Natural killer cell treated with Interleukin-12 subunit alpha and Interleukin-12 subunit beta and Interleukin-15 and Interleukin-18, amount 100 ng/mL, for 72 hours (primary cell): ENCODE measurements around the gene RPS26. TPM values are rescaled to one million over a fixed set of nuclear protein-coding genes. Genes with fewer than 3 reads are reported as not detected.

Source experiments
- ATAC-seq, 2 donors: fragments of 150-1000 bp; cut with Tn5 transposase in 1 of 2; sonication (Bioruptor Pico), chemical (Tn5 transposase) in 1 of 2; 2 replicates each; pipeline ENCODE4 v1.10.0; 2021
- DNase-seq: peaks from one replicate; pipeline ENCODE4 v3.0.0; 2022; ENCODE audit warnings: low spot score
- H3K27ac Mint-ChIP-seq, 2 donors: 1 replicate in 1 of 2; 2 replicates in 1 of 2; pipeline ENCODE4 v1.8.0; 2022; ENCODE audit warnings: mixed read lengths in 2 of 2, mild to moderate bottlenecking in 1 of 2, moderate library complexity in 1 of 2
- H3K27me3 Mint-ChIP-seq, 2 donors: 1 replicate in 1 of 2; 2 replicates in 1 of 2; pipeline ENCODE4 v1.8.0; 2022; ENCODE audit warnings: mixed read lengths in 2 of 2
- H3K36me3 Mint-ChIP-seq: one replicate; pipeline ENCODE4 v1.8.0; 2022; ENCODE audit warnings: mixed read lengths
- H3K4me1 Mint-ChIP-seq, 2 donors: 1 replicate in 1 of 2; 2 replicates in 1 of 2; pipeline ENCODE4 v1.8.0; 2022; ENCODE audit warnings: low read depth in 2 of 2, mixed read lengths in 2 of 2, mild to moderate bottlenecking in 1 of 2
- H3K4me3 Mint-ChIP-seq: one replicate; pipeline ENCODE4 v1.8.0; 2022; ENCODE audit warnings: mixed read lengths
- H3K9me3 Mint-ChIP-seq: 2 replicates; pipeline ENCODE4 v1.8.0; 2022; ENCODE audit warnings: mixed read lengths
- total RNA-seq, 2 donors: library from RNA; stranded (reverse); gene quantifications; one replicate each; pipeline ENCODE4 v1.2.3, GENCODE V29; 2022

The RPS26 gene
- total RNA-seq, 2 donors from 2014 or later = 24.6 to 48.3 TPM

- H3K27ac Mint-ChIP-seq = no peak overlapping the region
- ATAC-seq (no peak), DNase-seq (no peak)
- peak overlapping the region; percentile 77 for H3K4me3 Mint-ChIP-seq
- H3K4me1 Mint-ChIP-seq = peaks cover 0 to 6% of the 10 kb centered on the region in 2 donors
- no peaks in the 10 kb centered on the region for H3K36me3 Mint-ChIP-seq
- H3K9me3 Mint-ChIP-seq = no peaks in the 10 kb centered on the region
- peaks cover 6 to 7% of the 10 kb centered on the region in 2 donors for H3K27me3 Mint-ChIP-seq
These were observed 36.7 kb downstream of the RPS26 start for GRCh38 chr12:56078427-56078826.

GRCh38 chr12:56078931-56079722, 37.4 kb downstream of the RPS26 start:
- peak; percentile 75 to 78 for ATAC-seq
- H3K36me3 Mint-ChIP-seq = no peaks in the 10 kb centered on the region
- DNase-seq = peak; percentile 71
- H3K9me3 Mint-ChIP-seq = no peaks in the 10 kb centered on the region
- H3K27ac Mint-ChIP-seq = no peak overlapping the region
- H3K27me3 Mint-ChIP-seq = peaks cover 7 to 9% of the 10 kb centered on the region in 2 donors
- peaks cover 0 to 6% of the 10 kb centered on the region in 2 donors for H3K4me1 Mint-ChIP-seq
- H3K4me3 Mint-ChIP-seq = peak overlapping the region; percentile 77

GRCh38 chr12:56079723-56080555, 38.2 kb downstream of the RPS26 start, which contains the start of gene ERBB3:
Gene ERBB3 (plus strand): TSS chr12:56080165. CDS start chr12:56080301, 136 bp downstream.
- H3K27ac Mint-ChIP-seq = no peak within 1 kb of the TSS

GRCh38 chr12:56080556-56081138, 38.9 kb downstream of the RPS26 start:
- H3K27ac Mint-ChIP-seq = no peak overlapping the region
- H3K27me3 Mint-ChIP-seq = peaks cover 7 to 9% of the 10 kb centered on the region in 2 donors
- peaks cover 0 to 6% of the 10 kb centered on the region in 2 donors for H3K4me1 Mint-ChIP-seq
- ATAC-seq (no peak), DNase-seq (no peak)
- no peaks in the 10 kb centered on the region for H3K9me3 Mint-ChIP-seq
- peak overlapping the region; percentile 62 for H3K4me3 Mint-ChIP-seq
- no peaks in the 10 kb centered on the region for H3K36me3 Mint-ChIP-seq

More at GRCh38 chr12:56079723-56080555, 38.2 kb downstream of the RPS26 start, which contains the start of gene ERBB3:
- H3K4me1 Mint-ChIP-seq = peaks cover 0 to 6% of the 10 kb centered on the region in 2 donors
- peak; percentile 82 for DNase-seq
- H3K36me3 Mint-ChIP-seq = no peaks in the 10 kb centered on the region
- H3K4me3 Mint-ChIP-seq = peak within 1 kb of the TSS; percentile 77
- H3K27me3 Mint-ChIP-seq = peaks cover 7 to 9% of the 10 kb centered on the region in 2 donors
- no peaks in the 10 kb centered on the region for H3K9me3 Mint-ChIP-seq
- ATAC-seq = peak; percentile 90 to 93

- Mint-ChIP-seq H3K27me3 (peaks cover 7 to 9% of the 10 kb centered on the region in 2 donors), H3K4me1 (peaks cover 0 to 6% of the 10 kb centered on the region in 2 donors), H3K9me3 (no peaks in the 10 kb centered on the region), H3K27ac (no peak overlapping the region), H3K36me3 (no peaks in the 10 kb centered on the region), H3K4me3 (peak overlapping the region; percentile 62)
- DNase-seq (no peak), ATAC-seq (no peak)
These were observed 40.0 kb downstream of the RPS26 start for GRCh38 chr12:56081393-56082347.

- ATAC-seq (no peak), DNase-seq (no peak)
- Mint-ChIP-seq H3K27me3 (peaks cover 7 to 9% of the 10 kb centered on the region in 2 donors), H3K4me3 (no peak overlapping the region), H3K36me3 (no peaks in the 10 kb centered on the region), H3K4me1 (peaks cover 0 to 6% of the 10 kb centered on the region in 2 donors), H3K9me3 (no peaks in the 10 kb centered on the region), H3K27ac (no peak overlapping the region)
These were observed 40.7 kb downstream of the RPS26 start for GRCh38 chr12:56082382-56082781.

- H3K4me1 Mint-ChIP-seq = peaks cover 0 to 6% of the 10 kb centered on the region in 2 donors
- DNase-seq (no peak), ATAC-seq (no peak)
- peaks cover 7 to 9% of the 10 kb centered on the region in 2 donors for H3K27me3 Mint-ChIP-seq
- no peaks in the 10 kb centered on the region for H3K9me3 Mint-ChIP-seq
- H3K27ac Mint-ChIP-seq = no peak overlapping the region
- H3K36me3 Mint-ChIP-seq = no peaks in the 10 kb centered on the region
- no peak overlapping the region for H3K4me3 Mint-ChIP-seq
These were observed 41.2 kb downstream of the RPS26 start for GRCh38 chr12:56082967-56083366.

GRCh38 chr12:56084958-56085543, 43.3 kb downstream of the RPS26 start:
- peaks cover 0 to under 1% of the 10 kb centered on the region in 2 donors for H3K4me1 Mint-ChIP-seq
- DNase-seq = no peak
- no peaks in the 10 kb centered on the region for H3K9me3 Mint-ChIP-seq
- H3K36me3 Mint-ChIP-seq = no peaks in the 10 kb centered on the region
- no peak overlapping the region for H3K4me3 Mint-ChIP-seq
- no peak overlapping the region for H3K27ac Mint-ChIP-seq
- peak in 1 of 2 donors; percentile 6 for ATAC-seq
- H3K27me3 Mint-ChIP-seq = peaks cover 7 to 9% of the 10 kb centered on the region in 2 donors

GRCh38 chr12:56086096-56086495, 44.4 kb downstream of the RPS26 start:
- Mint-ChIP-seq H3K4me1 (no peaks in the 10 kb centered on the region), H3K27me3 (peaks cover 3 to 4% of the 10 kb centered on the region in 2 donors), H3K27ac (no peak overlapping the region), H3K9me3 (no peaks in the 10 kb centered on the region), H3K4me3 (no peak overlapping the region), H3K36me3 (no peaks in the 10 kb centered on the region)
- DNase-seq = no peak
- no peak for ATAC-seq

GRCh38 chr12:56086608-56087007, 44.9 kb downstream of the RPS26 start:
- DNase-seq (no peak), ATAC-seq (no peak)
- Mint-ChIP-seq H3K27ac (no peak overlapping the region), H3K4me1 (no peaks in the 10 kb centered on the region), H3K4me3 (no peak overlapping the region), H3K27me3 (peaks cover 0 to 2% of the 10 kb centered on the region in 2 donors), H3K9me3 (no peaks in the 10 kb centered on the region), H3K36me3 (no peaks in the 10 kb centered on the region)

GRCh38 chr12:56087220-56087619, 45.5 kb downstream of the RPS26 start:
- no peak overlapping the region for H3K27ac Mint-ChIP-seq
- no peak for ATAC-seq
- H3K4me3 Mint-ChIP-seq = no peak overlapping the region
- DNase-seq = no peak
- peaks cover 0 to 2% of the 10 kb centered on the region in 2 donors for H3K27me3 Mint-ChIP-seq
- no peaks in the 10 kb centered on the region for H3K4me1 Mint-ChIP-seq
- no peaks in the 10 kb centered on the region for H3K36me3 Mint-ChIP-seq
- no peaks in the 10 kb centered on the region for H3K9me3 Mint-ChIP-seq
